T-helper 2 cell treated with Interferon-gamma antibody and Interleukin-4, amounts not matched to agents 5 μg/mL and 100 μg/mL, for 36 hours (primary cell): ENCODE results near the gene ZSCAN20.
A peak's percentile ranks its signal among the peaks of the same experiment; 100 is the strongest.

ENCODE experiments used
- DNase-seq: peaks from one replicate; pipeline ENCODE4 v3.0.0; 2021; ENCODE audit warnings: low spot score
- H3K27ac Mint-ChIP-seq: one replicate; pipeline ENCODE4 v1.8.0; 2021; ENCODE audit warnings: mild to moderate bottlenecking, mixed read lengths
- H3K27me3 Mint-ChIP-seq: one replicate; pipeline ENCODE4 v1.8.0; 2021; ENCODE audit warnings: low read depth, mixed read lengths
- H3K36me3 Mint-ChIP-seq: one replicate; pipeline ENCODE4 v1.8.0; 2021; ENCODE audit warnings: low read depth, mixed read lengths
- H3K4me1 Mint-ChIP-seq: one replicate; pipeline ENCODE4 v1.8.0; 2021; ENCODE audit warnings: low read depth, mixed read lengths
- H3K4me3 Mint-ChIP-seq: one replicate; pipeline ENCODE4 v1.8.0; 2022; ENCODE audit warnings: mild to moderate bottlenecking, moderate library complexity, mixed read lengths
- H3K9me3 Mint-ChIP-seq: one replicate; pipeline ENCODE4 v1.8.0; 2021; ENCODE audit warnings: mixed read lengths

The ZSCAN20 gene

DNA sequence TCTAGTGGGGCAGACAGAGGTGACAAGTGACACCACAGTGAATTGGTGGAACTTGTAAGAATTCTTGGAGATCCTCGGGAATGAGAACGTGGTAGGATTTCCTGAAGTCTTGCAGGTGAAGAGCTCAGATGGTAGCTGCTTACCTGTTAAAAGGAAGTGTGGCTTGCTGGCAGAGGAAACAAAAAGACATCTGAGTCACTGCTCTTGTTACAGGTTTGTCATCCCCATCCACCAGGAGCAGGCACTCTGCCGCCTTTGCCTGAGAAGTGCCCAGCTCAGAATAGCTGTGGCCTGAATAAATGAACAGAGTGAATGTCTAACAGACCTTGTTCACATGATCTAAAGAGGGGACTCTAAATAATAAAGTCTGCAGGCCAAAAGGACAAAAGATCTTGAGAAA is 12.3 kb upstream of the ZSCAN20 start:
- H3K36me3 Mint-ChIP-seq: no peaks in the 10 kb centered on the region
- no peak overlapping the region for H3K4me3 Mint-ChIP-seq
- H3K9me3 Mint-ChIP-seq: no peaks in the 10 kb centered on the region
- no peak for DNase-seq
- H3K27ac Mint-ChIP-seq: no peak overlapping the region
- peaks cover 4% of the 10 kb centered on the region for H3K4me1 Mint-ChIP-seq
- peaks cover 17% of the 10 kb centered on the region for H3K27me3 Mint-ChIP-seq

DNA sequence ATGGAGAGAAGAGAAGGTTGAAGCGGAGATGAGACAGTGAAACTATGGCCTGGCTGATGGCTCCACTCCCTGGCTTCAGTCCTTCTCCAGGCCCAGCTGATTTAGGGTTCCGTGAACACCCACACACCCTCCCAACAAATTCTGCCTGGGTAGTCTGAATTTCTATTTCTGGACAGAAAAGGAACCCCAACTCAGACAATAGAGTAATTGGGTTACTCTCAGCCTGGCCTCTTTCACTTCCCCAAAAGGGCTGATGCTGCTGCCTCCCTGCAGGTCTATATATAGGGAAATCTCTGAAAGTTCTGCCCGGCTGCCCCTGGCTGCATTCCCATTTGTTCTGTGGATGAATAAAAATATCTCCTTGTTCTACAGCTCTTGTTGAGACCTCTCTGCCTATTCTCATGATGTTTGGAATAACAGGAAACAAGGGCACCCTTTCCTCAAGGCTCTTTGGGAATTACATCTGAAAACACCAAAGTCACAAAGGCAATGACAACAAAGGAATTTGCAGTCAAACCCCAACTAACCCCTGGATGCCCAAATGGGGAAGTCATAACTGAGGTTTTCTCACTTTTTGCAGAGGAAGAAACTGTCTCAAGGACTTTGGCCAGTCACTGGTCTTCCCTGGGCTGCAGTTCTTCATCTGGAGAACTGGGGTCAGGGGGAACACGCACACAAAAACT is 11.4 kb upstream of the ZSCAN20 start:
- Mint-ChIP-seq H3K4me3 (no peak overlapping the region), H3K27ac (no peak overlapping the region), H3K27me3 (peaks cover 17% of the 10 kb centered on the region), H3K4me1 (no peaks in the 10 kb centered on the region), H3K36me3 (no peaks in the 10 kb centered on the region), H3K9me3 (no peaks in the 10 kb centered on the region)
- DNase-seq: no peak

DNA sequence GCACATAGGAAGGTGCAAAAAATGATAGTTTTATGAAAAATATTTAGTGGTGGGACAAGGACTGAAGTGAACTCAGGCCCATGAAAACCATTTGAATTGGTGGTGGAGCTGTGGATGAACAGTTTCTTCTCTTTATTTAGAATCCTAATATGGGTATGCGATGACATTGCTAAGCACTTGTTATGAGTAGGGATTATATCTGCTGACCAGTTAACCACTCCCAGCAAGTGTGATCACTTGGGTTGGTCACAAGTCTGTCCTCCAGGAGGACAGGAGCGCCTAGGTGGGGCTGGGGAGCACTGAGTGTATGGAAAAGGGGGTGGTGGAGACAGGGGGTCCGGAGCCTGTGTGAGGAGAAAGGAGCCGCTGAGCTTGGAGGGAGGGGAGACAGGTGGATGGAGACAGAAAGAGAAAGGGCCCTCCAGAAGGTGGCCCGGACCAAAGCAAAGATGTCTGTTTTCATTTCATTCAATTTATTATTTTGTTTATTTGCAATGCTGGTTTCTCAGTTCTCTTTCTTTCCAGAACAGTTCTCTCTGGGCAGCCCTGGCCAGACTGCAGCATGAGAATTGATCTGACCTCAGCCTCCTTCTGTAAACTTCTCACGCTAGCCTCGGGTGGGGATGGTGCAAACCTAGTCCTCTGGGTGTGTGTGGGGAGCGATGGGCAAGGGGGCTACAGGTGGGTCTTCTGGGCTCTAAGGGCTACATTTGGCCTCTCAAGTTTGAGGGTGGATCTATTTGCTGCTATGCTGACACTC is 9.9 kb upstream of the ZSCAN20 start:
- Mint-ChIP-seq H3K27me3 (peaks cover 22% of the 10 kb centered on the region), H3K27ac (no peak overlapping the region), H3K4me1 (no peaks in the 10 kb centered on the region), H3K4me3 (no peak overlapping the region), H3K9me3 (no peaks in the 10 kb centered on the region), H3K36me3 (no peaks in the 10 kb centered on the region)
- no peak for DNase-seq

DNA sequence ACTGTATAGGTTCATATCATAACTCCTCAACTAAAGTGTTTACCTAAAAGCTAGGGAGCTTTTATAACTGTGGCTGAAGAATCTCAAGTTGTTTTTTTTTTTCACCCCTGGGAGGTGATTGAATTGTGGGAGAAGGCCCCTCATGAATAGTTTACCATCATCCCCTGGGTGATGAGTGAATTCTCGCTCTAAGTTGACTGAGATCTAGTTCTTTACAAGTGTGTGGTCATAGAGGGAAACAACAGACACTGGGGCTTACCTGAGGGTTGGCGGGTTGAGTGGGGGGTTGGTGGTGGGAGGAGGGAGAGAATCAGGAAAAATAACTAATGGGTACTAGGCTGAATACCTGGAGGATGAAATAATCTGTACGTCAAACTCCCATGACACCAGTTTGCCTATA is 7.9 kb upstream of the ZSCAN20 start:
- Mint-ChIP-seq H3K27ac (no peak overlapping the region), H3K36me3 (no peaks in the 10 kb centered on the region), H3K4me3 (no peak overlapping the region), H3K9me3 (no peaks in the 10 kb centered on the region), H3K4me1 (peaks cover 1% of the 10 kb centered on the region), H3K27me3 (peaks cover 16% of the 10 kb centered on the region)
- no peak for DNase-seq

DNA sequence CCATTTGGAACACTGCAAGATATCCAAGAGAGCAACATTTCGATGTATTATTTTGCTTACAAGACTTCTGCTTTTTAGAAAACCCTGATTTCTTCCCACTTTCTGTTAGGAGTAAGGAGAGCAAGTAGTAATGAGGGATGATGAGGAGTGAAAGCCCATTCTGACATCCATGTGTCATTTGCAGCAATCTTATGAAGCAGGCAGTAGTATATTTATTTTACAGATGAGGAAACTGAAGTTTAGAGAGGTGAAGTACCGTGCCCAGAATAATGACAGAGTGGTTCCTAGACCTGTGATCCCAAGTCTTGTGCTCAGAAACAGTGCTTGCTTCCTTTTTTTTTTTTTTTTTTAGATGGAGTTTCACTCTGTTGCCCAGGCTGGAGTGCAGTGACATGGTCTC is 7.1 kb upstream of the ZSCAN20 start:
- no peak for DNase-seq
- Mint-ChIP-seq H3K27ac (no peak overlapping the region), H3K36me3 (no peaks in the 10 kb centered on the region), H3K9me3 (no peaks in the 10 kb centered on the region), H3K4me1 (peaks cover 6% of the 10 kb centered on the region), H3K27me3 (peaks cover 9% of the 10 kb centered on the region), H3K4me3 (no peak overlapping the region)

DNA sequence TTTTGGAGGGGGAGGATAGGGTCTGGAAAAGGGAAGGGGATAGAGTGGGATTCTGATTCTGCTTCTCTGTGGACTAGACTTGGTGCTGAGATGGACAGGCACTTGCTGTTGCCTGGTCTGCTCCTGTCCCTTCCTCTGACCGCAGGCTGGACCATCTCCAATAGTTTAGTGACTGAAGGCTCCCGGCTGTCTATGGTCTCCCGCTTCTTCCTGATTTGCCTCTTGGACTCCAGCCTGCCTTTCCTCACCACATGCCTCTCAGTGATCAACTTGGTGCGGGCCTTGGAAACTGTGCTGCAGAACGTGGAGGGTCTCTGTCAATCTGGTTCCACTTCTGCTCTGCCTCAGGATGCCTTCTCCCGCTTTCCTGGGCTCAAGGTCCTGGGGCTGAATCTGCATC is 6.3 kb upstream of the ZSCAN20 start:
- no peak for DNase-seq
- H3K36me3 Mint-ChIP-seq: no peaks in the 10 kb centered on the region
- no peak overlapping the region for H3K27ac Mint-ChIP-seq
- H3K27me3 Mint-ChIP-seq: peaks cover 5% of the 10 kb centered on the region
- peaks cover 12% of the 10 kb centered on the region for H3K4me1 Mint-ChIP-seq
- H3K4me3 Mint-ChIP-seq: no peak overlapping the region
- H3K9me3 Mint-ChIP-seq: no peaks in the 10 kb centered on the region

DNA sequence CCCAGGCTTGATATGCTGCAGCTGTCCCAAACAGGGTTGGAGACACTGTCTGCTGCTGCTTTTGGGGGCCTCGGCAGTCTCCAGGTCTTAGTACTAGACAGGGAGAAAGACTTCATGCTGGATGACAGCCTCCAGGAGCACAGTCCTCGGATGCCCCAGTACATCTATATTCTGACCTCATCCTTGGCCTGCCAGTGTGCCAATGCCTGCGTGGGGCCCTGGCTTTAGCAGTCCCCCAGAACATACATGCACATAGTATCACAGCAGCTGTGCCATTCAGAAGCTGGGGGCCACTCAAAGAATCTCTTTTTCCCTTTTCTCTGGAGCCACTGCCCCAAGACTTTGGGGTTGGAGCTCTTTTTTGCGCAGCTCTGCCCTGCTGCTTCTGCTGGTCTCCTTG is 4.4 kb upstream of the ZSCAN20 start:
- Mint-ChIP-seq H3K36me3 (no peaks in the 10 kb centered on the region), H3K27me3 (peaks cover 5% of the 10 kb centered on the region), H3K4me1 (peaks cover 23% of the 10 kb centered on the region), H3K27ac (no peak overlapping the region), H3K9me3 (no peaks in the 10 kb centered on the region), H3K4me3 (no peak overlapping the region)
- no peak for DNase-seq

DNA sequence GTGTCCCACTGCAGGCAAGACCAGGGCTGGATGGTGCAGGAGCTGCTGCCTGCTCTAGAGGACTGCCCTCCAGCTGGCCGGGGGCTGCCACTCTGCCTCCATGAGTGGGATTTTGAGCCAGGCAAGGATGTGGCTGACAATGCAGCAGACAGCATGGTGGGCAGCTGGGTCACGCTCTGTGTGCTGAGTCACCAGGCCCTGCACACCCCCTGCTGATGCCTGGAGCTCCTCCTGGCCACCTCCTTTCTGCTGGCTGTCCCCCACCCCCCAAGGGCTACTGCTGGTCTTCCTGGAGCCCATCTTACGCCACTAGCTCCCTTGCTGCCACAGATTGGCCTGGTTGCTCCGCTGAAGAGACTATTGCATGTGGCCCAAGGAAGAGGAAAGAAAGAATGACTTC is 3.9 kb upstream of the ZSCAN20 start:
- peaks cover 27% of the 10 kb centered on the region for H3K4me1 Mint-ChIP-seq
- peaks cover 5% of the 10 kb centered on the region for H3K27me3 Mint-ChIP-seq
- H3K9me3 Mint-ChIP-seq: no peaks in the 10 kb centered on the region
- H3K36me3 Mint-ChIP-seq: no peaks in the 10 kb centered on the region
- DNase-seq: no peak
- no peak overlapping the region for H3K27ac Mint-ChIP-seq
- H3K4me3 Mint-ChIP-seq: no peak overlapping the region

DNA sequence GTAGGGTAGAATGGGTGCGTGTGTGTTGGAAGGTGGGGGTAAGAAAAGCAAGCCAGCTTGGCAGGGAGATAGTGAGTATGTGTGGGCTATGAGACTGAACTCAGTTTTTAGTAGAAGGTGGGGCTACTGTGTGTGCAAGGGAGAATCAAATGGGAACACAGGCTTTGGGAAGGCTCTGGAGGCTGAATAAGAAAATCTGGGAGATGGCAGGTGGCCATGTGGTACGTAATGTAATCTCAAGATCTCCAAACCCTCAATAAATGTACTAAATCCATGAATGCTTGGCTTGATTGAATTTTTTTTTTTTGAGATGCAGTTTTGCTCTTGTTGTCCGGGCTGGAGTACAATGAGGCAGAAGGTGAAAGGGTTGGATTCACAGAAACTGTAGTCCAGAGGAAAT is 3.5 kb upstream of the ZSCAN20 start:
- no peaks in the 10 kb centered on the region for H3K36me3 Mint-ChIP-seq
- no peak for DNase-seq
- no peak overlapping the region for H3K27ac Mint-ChIP-seq
- H3K27me3 Mint-ChIP-seq: peaks cover 5% of the 10 kb centered on the region
- no peaks in the 10 kb centered on the region for H3K9me3 Mint-ChIP-seq
- no peak overlapping the region for H3K4me3 Mint-ChIP-seq
- peaks cover 28% of the 10 kb centered on the region for H3K4me1 Mint-ChIP-seq

DNA sequence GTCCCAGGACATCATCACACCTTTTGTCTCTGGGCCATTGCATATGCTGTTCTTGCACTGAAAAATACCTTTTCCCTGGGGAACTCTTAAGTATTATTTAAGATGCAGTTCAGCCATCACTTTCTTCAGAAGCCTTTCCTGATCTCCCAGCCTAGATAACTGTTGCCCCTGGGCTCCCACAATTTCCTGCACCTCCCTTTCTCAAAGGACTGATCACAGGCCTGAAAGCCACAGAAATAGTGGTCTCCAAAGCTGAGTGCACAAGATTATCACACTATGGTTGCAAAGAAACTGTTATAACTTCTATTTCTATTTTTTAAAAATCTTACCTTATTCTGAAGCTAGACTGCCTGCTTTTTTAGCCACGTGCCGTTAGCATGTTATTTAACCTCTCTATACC is 2.8 kb upstream of the ZSCAN20 start:
- Mint-ChIP-seq H3K4me1 (peaks cover 28% of the 10 kb centered on the region), H3K4me3 (peak overlapping the region; percentile 8), H3K36me3 (no peaks in the 10 kb centered on the region), H3K27ac (no peak overlapping the region), H3K27me3 (peaks cover 5% of the 10 kb centered on the region), H3K9me3 (no peaks in the 10 kb centered on the region)
- DNase-seq: no peak

DNA sequence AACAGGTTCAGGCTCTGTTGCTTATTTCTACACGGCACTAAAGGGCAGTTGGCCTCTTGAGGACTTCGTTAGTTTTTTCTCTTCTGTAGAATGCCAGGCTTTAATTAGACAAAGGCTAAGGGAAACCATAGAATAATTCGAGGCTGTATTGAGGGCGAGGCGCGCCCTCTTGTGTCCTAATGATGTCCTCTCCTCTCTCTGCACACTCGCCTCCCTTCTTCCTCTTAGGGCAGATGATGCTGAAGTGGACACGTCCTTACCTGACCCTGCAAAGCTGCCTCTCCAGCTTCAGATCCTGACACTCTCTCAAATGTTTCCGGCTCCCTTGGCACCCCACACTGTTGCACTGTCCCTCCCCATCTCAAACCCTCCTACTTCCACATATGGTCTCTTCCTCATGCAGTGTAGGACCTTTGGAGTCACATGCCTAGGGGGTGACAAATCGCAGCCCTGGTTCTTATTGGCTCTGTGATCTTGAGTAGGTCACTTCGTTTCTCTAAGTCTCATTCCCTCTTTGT is 1.9 kb upstream of the ZSCAN20 start:
- H3K36me3 Mint-ChIP-seq: no peaks in the 10 kb centered on the region
- H3K4me1 Mint-ChIP-seq: peaks cover 28% of the 10 kb centered on the region
- H3K4me3 Mint-ChIP-seq: no peak overlapping the region
- H3K9me3 Mint-ChIP-seq: no peaks in the 10 kb centered on the region
- peaks cover 5% of the 10 kb centered on the region for H3K27me3 Mint-ChIP-seq
- peak; percentile 52 for DNase-seq
- no peak overlapping the region for H3K27ac Mint-ChIP-seq

DNA sequence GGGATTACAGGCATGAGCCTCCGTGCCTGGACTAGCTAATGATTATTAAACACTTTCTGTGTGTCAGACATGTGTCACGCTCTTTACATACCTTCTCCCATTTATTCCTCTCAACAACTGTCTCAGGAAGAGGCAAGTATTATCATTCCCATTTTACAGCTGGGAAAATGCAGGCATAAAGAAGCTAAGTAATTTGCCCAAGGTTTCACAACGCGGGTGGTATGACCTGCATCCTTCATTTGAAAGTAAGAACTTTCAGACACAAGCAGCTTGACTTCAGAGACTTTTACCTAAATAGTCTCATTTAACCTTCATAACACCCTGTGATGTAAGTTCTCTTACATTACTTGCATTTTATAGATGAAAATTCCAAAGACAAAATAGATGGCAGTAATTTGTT is 1.0 kb upstream of the ZSCAN20 start:
- DNase-seq: no peak
- Mint-ChIP-seq H3K4me3 (no peak overlapping the region), H3K9me3 (no peaks in the 10 kb centered on the region), H3K36me3 (no peaks in the 10 kb centered on the region), H3K27me3 (peaks cover 3% of the 10 kb centered on the region), H3K27ac (no peak overlapping the region), H3K4me1 (peaks cover 28% of the 10 kb centered on the region)

DNA sequence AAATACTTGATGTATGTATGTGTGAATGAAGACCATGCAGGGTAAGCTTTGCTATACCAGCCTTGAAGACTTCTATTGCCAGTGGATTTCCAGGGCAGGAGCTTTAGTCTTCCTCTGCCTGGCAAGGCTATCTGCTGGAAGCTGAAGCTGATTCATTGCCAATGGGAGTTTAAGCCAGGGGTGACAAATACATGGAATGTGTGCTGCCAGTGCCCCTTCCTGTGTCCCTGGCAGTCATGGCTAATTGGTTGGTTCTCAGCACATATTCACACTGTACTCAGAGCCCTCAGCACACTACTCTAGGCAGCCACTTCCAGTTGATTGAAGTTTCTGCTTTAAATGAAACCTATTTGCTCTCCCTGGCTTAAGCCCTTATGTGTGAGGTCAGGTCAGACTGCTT is 1.5 kb downstream of the ZSCAN20 start:
- Mint-ChIP-seq H3K9me3 (no peaks in the 10 kb centered on the region), H3K36me3 (no peaks in the 10 kb centered on the region), H3K27me3 (no peaks in the 10 kb centered on the region), H3K4me1 (peaks cover 28% of the 10 kb centered on the region), H3K4me3 (no peak overlapping the region), H3K27ac (no peak overlapping the region)
- DNase-seq: no peak

DNA sequence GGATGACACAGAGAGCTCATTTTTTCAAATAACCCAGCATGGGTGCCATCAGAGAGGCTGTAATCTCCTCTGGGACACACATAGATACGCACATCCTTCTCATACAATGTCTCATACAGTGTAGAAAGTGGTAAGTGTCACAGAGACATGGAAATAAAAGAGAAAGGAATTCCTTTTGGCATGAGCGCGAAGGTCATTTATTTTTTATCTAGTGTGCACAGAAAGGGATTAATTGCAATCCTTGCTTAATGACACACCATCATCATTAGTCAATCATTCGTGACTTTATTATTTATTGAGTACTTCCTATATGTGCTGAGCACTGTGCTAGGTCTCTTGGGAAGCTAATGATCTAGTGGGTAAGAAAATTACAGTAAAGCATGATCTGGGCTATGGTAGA is 5.0 kb downstream of the ZSCAN20 start:
- H3K27me3 Mint-ChIP-seq: no peaks in the 10 kb centered on the region
- H3K4me3 Mint-ChIP-seq: no peak overlapping the region
- H3K9me3 Mint-ChIP-seq: no peaks in the 10 kb centered on the region
- H3K27ac Mint-ChIP-seq: no peak overlapping the region
- no peak for DNase-seq
- H3K4me1 Mint-ChIP-seq: peaks cover 10% of the 10 kb centered on the region
- peaks cover 2% of the 10 kb centered on the region for H3K36me3 Mint-ChIP-seq
